NCI-H69 (cell line): ENCODE data around the gene STK32A.

ENCODE experiments used
- DNase-seq: peaks from one replicate; lab custom pipeline; 2025; lab: John Stamatoyannopoulos, UW

STK32A gene

DNA sequence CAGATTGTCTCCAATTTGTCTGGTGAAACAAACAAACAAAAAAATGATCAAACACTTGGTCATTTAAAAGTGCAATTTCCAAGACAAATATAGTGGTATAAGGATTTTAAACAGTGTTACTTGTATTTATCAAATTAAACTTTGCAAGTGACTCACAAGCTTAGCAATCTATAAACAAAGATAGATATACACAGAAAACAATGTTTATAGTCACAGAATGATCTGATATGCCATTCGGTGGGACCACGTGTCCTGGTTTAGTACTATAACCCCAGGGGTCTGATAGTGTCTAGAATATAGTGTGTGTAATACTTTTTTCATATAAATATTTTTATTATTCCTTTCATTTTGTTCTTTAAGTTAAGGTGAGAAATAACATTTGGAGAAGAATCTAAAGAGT, 183.8 kb downstream of the STK32A start:
- no peak for DNase-seq

DNA sequence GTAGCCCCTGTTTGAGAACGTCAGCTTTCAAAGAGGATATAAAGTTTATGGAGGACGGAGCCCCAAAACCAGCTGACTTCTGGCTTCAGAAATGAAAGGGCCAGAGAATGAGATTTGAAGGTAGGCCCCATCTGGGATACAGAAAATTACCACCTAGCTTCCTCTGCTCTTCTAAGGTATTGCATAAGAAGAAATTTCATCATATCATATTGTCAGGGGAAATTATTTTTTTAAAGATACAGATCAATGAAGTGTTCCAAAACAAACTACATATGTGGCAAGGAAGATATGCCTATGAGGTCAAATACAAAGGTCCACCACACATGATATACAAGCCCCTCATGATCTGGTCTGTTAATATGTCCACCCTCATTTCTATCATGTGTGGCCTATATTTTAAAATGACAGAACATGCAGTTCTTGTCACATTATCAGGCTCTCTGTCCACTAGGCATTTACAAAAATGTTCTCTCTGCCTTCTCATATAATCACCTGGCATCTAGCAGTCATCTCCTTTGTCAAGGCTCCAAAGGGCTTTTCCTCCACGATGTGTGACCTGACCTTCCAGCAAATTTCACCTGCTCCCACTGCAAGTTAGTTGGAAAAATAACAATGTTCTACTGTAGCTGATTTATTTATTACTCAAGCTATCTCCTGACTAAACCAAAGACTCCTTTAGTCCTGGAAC, 192.0 kb downstream of the STK32A start:
- DNase-seq = no peak

DNA sequence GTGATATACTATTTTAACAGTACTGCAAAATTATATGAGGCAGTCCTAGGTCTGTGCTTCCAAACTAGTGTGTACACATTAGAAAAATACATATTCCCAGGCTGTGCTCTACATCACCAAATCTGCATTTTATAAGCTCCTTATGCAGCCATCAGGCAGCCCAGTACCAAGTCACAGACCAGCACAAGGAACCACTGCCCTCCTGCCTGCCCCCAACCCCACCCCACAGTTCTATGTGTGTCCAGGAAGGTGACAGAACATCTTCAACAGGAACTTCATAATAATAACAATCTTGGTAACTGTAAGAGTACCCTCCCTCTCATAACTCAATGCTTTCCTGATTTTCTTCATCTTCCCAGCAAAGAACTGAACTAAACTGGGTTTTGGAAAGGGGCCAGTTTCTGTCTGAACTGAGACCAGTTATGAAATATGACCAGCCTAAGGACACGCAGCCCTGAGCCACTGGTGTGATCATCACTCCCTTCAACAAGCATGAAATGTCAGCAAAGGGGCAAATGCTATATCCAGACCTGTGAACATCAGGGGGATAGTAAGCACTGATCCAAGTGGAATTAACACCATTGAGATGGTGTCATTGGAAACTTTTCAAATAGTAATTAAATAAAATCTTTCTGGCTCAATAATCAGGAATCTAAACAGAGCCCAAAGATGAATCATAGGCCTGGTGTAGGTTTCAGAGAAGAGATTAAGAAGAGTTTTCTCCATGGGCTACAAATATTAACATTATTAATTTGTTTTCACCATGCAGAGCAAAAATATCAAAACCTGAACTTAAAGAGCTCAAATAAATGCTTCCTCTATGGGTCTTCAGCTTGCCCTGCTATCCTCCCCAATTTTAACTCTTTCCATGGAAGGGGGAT, 192.9 kb downstream of the STK32A start:
- peak; percentile 43 for DNase-seq

DNA sequence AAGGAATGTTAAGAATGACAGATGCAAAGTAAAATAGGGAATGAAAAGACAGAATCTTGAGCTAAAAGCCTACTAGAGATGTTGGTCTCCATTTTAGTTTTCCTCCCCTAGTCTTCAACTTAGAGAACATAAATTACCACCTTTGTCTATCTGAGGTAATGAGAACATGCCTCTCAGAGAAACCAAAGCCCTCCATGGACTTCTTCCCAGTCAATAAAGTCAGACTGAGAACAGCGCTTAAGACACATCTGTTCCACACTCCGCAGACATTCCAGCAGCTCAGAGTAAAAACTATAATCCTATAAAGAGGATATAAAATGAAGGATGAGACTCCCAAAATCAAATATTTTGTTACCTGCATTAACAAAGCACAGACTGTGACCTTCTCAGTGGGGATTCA, 195.8 kb downstream of the STK32A start:
- DNase-seq = peak; percentile 74

DNA sequence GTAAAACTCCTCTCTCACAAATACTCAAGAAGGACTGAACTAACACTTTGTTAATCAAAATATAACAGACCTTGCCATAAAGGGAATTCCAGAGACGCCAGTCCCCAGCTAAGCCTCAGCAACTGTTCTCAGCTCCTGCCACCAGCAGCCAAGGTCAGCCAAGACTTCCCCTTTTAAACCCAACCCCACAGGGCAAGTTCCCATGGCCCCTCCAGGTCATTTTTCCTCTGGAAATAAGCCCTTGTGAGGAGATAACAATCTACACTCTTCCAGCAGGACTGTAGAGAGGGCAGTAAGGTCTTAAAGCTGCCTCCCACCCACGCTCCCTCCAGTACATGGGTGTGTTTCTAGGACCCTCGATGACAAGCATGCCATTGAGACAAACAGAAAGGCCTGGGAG, 196.8 kb downstream of the STK32A start:
- DNase-seq = peak; percentile 38

DNA sequence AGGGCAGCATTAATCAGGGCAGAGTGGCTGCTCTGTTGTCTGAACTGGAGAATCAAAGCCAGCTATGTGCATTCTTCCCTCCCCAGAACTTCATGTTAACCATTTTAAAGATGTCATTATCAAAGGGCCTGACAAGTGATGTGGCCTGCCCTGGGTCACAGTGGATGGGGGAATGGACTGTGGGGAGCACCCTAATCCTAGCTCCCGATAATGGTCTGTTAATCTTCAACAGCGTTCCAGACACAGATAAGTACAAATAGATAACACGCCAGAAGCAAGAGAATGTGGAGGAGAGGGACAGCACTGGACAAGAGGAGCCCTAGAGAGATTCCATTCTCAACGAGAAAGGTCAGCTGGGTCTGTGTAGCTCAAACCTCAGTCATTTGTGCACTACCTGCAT, 197.5 kb downstream of the STK32A start:
- DNase-seq = no peak

DNA sequence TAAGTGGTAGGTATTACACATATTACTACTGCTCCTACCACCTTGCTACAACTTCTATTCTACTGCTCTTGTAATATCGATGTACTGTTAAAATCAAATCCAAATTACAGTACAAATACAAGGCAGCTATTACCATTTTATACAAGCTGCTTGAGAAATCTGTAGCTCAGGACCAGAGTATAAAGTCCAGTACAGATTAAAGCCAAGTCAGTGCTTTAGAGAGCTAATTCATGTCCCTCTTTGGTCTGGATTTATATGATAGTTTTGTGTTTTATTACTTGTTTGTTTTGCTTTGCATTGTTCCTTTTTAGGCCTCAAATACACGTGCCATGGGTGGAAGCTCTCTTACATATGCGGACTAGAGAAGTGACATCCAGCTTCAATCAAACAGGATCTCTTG, 199.2 kb downstream of the STK32A start:
- DNase-seq = no peak

DNA sequence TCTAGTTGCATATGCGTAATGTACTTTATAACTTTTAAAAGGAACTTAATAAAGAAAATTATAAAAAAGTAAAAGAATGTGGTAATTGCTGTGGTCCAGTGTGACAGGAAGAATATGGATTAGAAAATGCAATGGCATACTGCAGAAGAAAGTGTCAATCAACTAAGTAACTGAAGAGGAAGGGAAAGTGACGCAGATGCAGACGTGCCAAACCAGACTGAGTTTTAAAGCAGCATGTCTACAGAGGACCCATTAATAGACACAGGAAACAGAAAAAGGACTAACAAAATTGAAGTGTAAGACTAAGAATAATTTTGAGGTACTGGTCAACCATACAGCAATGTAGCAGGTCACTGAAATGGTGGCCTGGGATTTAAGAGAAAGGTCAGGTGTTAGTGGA, 201.8 kb downstream of the STK32A start:
- DNase-seq = no peak

DNA sequence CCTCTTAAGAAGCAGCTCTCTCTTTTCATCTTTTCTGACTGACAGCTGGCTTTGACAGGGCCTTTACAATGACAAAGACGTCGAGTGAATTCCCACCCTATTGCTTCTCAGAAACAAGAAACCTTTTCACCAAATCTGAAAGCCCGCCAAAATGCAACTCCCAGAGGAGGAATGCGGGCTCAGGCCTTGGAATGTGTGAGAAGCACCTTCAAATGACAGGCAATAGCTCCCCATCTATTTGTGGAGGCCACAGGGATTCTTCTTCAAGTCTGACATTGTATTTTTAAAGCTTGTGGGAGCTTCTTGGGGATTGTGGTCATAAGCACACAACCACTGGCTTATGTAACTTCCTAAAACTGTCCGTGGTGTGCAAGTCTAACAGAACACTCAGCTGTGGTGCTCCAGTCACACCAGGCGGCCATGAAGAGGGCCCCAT, 202.4 kb downstream of the STK32A start:
- no peak for DNase-seq
